ENCODE results near the gene PKN3.

The PKN3 gene

GRCh38 chr9:128733256-128733655 is 31.0 kb downstream of the PKN3 start:
- in situ Hi-C loops (cut with HindIII; ENCODE audit: low sequenced_read_pairs) = no loop called here

GRCh38 chr9:128735373-128735772 is 33.1 kb downstream of the PKN3 start:
- in situ Hi-C loops (cut with HindIII; ENCODE audit: low sequenced_read_pairs) = no loop called here

GRCh38 chr9:128742401-128742800 is 40.1 kb downstream of the PKN3 start:
- in situ Hi-C loops (cut with HindIII; ENCODE audit: low sequenced_read_pairs) = no loop called here

- in situ Hi-C loops (cut with HindIII; ENCODE audit: low sequenced_read_pairs) = no loop called here
Measured at GRCh38 chr9:128743421-128743820, 41.1 kb downstream of the PKN3 start.

- in situ Hi-C loops (cut with HindIII; ENCODE audit: low sequenced_read_pairs) = no loop called here
Measured at GRCh38 chr9:128747241-128747640, 44.9 kb downstream of the PKN3 start.

GRCh38 chr9:128750926-128751595 is 48.8 kb downstream of the PKN3 start:
- in situ Hi-C loops (cut with HindIII; ENCODE audit: low sequenced_read_pairs) = no loop called here

- in situ Hi-C loops (cut with HindIII; ENCODE audit: low sequenced_read_pairs) = no loop called here
Measured at GRCh38 chr9:128753627-128754026, 51.3 kb downstream of the PKN3 start.

GRCh38 chr9:128757602-128758001 is 55.3 kb downstream of the PKN3 start:
- in situ Hi-C loops (cut with HindIII; ENCODE audit: low sequenced_read_pairs) = no loop called here

- in situ Hi-C loops (cut with HindIII; ENCODE audit: low sequenced_read_pairs) = no loop called here
Measured at GRCh38 chr9:128762671-128763449, 60.6 kb downstream of the PKN3 start.

- in situ Hi-C loops (cut with HindIII; ENCODE audit: low sequenced_read_pairs) = no loop called here
Measured at GRCh38 chr9:128764361-128764760, 62.1 kb downstream of the PKN3 start.

GRCh38 chr9:128765499-128765898 is 63.2 kb downstream of the PKN3 start:
- in situ Hi-C loops (cut with HindIII; ENCODE audit: low sequenced_read_pairs) = no loop called here

GRCh38 chr9:128768606-128769005 is 66.3 kb downstream of the PKN3 start:
- in situ Hi-C loops (cut with HindIII; ENCODE audit: low sequenced_read_pairs) = no loop called here
